D721Med (cell line): Measurements from ENCODE around the gene ZMAT3.

ENCODE experiments used
- DNase-seq: peaks from one replicate; pipeline ENCODE4 v3.0.0; 2011; ENCODE audit warnings: low spot score; ENCODE audit not compliant: insufficient read length
- FAIRE-seq: peaks from 2 replicates; lab custom pipeline; 2011; peaks lifted over from hg19 to GRCh38; lab: Jason Lieb, UNC
- CTCF ChIP-seq: IDR thresholded peaks from 2 replicates; pipeline ENCODE4 v1.5.1; 2012; ENCODE audit warnings: mild to moderate bottlenecking, control low read depth; ENCODE audit not compliant: insufficient read depth; ENCODE audit errors: missing control alignments

Gene ZMAT3

GRCh38 chr3:179020112-179020511 is 51.5 kb downstream of the ZMAT3 start:
- TF ChIP-seq CTCF = no peak
- FAIRE-seq = no peak
- no peak for DNase-seq

DNA sequence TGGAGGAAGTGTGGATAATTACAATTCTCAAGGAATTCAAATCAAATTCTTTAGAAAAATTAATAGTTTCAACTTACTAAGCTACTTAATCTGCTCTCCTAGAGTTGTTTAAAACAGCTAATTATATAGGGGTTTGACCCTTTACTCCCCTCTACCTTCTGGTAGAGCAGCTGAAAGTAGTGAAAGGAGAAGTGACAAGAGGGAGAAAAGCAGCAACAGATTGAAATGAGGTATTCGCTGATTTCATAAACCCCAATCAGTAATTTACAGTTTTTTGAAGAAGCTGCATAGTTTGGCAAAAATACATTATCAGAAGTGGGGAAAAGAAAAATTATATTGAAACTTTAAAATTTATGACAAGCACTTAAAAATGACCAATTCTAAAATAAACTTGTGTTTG is 52.8 kb downstream of the ZMAT3 start:
- no peak for FAIRE-seq
- TF ChIP-seq CTCF = no peak
- DNase-seq = no peak

DNA sequence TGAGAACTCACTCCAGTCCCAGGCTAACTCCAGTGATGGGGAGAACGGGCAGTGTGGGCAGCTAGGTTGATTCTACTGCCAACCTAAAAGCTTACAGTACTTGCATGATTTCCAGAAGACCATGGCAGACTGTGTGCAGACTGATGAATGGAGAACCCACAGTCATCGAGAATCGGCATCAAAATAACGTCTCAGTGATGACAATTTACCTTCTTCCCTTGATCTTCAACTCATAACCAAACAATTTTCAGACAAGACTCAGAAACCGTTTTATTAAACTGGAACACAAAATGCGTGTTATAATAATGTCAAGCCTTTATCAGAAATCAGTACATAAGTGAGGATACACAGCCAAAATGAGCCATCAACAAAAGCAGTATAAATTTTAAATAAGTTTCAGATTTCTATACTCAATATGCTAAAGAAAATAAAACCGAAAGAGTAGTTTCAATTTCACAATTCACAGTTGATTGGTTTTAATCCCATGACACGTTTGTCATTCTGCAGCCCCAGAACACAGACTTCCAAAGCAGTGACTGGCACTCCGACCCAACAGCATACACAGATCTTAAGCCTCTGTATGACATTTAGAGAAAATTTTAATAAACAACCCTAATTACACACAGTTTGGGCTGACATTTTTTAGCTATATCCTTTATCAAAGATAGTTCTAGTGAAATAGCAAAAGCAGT is 54.5 kb downstream of the ZMAT3 start:
- TF ChIP-seq CTCF = no peak
- FAIRE-seq = no peak
- DNase-seq = no peak

DNA sequence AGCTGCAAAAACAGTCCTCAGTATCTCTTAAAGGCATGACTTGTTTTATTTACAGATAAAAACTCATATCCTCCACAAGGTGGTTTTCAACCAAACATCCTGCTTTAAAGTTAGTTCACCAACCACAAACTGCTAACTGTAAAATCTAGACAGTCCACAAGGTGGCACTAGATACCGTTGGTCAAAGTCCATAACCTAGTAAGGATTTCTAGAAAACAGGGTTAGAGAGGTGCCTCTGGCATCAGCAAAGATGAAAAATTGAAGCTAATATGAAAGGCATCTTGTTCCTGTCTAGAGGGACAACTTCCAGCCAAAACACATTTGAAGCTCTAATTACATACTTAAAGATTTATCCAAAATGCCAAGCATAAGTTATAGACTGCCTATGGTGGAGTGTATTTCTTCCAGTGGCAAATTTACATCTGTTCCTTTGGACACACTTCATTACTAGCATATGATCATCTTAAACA is 56.0 kb downstream of the ZMAT3 start:
- DNase-seq (no peak), FAIRE-seq (peak; percentile 86)
- TF ChIP-seq CTCF = peak; percentile 84

DNA sequence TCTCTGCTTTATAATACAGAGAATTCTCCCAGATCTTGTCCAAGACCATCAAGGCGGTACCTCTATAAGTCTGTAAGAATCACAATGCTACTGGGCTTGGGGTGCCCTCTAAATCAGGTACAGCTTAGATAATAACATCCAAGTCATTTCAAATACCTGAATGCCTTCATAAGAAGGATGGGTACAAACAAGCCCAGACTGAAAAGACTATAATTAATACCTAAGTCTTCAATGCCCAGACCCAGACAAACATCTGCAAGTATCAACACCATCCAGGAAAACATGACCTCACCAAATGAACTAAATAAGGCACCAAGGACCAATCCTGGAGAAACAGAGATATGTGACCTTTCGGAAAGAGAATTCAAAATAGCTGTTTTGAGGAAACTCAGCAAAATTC is 65.9 kb downstream of the ZMAT3 start:
- no peak for DNase-seq
- TF ChIP-seq CTCF = no peak
- FAIRE-seq = no peak

- no peak for TF ChIP-seq CTCF
Observed at GRCh38 chr3:179005213-179005612, 66.4 kb downstream of the ZMAT3 start.

GRCh38 chr3:179000659-179001058 is 71.0 kb downstream of the ZMAT3 start:
- no peak for FAIRE-seq
- DNase-seq = no peak
- TF ChIP-seq CTCF = no peak

More at GRCh38 chr3:179005213-179005612, 66.4 kb downstream of the ZMAT3 start:
- no peak for DNase-seq
- FAIRE-seq = no peak
